ENCODE measurements around the gene PPP5C. TPM values are rescaled to one million over a fixed set of nuclear protein-coding genes. Genes with fewer than 3 reads are reported as not detected.
A peak's percentile ranks its signal among the peaks of the same experiment; 100 is the strongest.

PPP5C gene
- polyA plus RNA-seq, 3 donors = 9.9 to 76.3 (median 12.6) TPM

- intact Hi-C loops (cut with micrococcal nuclease) = no loop called here
- H3K36me3 ChIP-seq (replicated peaks in 1 of 2; ENCODE audit: control insufficient read depth in 1 of 2, insufficient read depth in 2 of 2, low read length in 2 of 2) = peaks cover 24 to 61% of the 10 kb centered on the region in 2 donors
- H3K4me3 Mint-ChIP-seq = no peak overlapping the region
These were observed 22.9 kb downstream of the PPP5C start for GRCh38 chr19:46369817-46370216.

GRCh38 chr19:46371371-46371901 is 24.5 kb downstream of the PPP5C start:
- H3K27me3 Mint-ChIP-seq (ENCODE audit: low read depth in 3 of 3) = peaks cover 0 to under 1% (median 0%) of the 10 kb centered on the region in 3 donors
- no peak for DNase-seq
- H3K9me3 Mint-ChIP-seq = peaks cover 0 to 1% (median 0%) of the 10 kb centered on the region in 7 donors
- peaks cover 34 to 61% of the 10 kb centered on the region in 2 donors for H3K36me3 ChIP-seq (replicated peaks in 1 of 2; ENCODE audit: control insufficient read depth in 1 of 2, insufficient read depth in 2 of 2, low read length in 2 of 2)
- H3K9me3 ChIP-seq (replicated peaks in 1 of 2; ENCODE audit: control insufficient read depth in 1 of 2, insufficient read depth in 1 of 2, low read length in 2 of 2) = no peaks in the 10 kb centered on the region
- peaks cover 25% of the 10 kb centered on the region for H4K20me1 ChIP-seq (ENCODE audit: insufficient read depth, low read length)
- no peak overlapping the region for H3K27ac ChIP-seq (ENCODE audit: low read depth in 1 of 2, low read length in 2 of 2)
- peaks cover 39 to 46% of the 10 kb centered on the region in 2 donors for H3K36me3 Mint-ChIP-seq
- WGBS (ENCODE audit: insufficient coverage) = 66% methylated on average over 7 of the region's 10 CpGs
- H3K27ac Mint-ChIP-seq = peak overlapping the region in 1 of 7 donors; percentile 0
- H3K4me1 Mint-ChIP-seq = no peaks in the 10 kb centered on the region
- H3K4me2 ChIP-seq (replicated peaks; ENCODE audit: extremely low read depth, low read length, poor library complexity, severe bottlenecking) = no peak overlapping the region
- H3K4me3 Mint-ChIP-seq = no peak overlapping the region
- H3K79me2 ChIP-seq (ENCODE audit: insufficient read depth, low read length) = peaks cover 19% of the 10 kb centered on the region
- no peak for TF ChIP-seq CTCF (IDR thresholded peaks at IDR 0.05)
- H3K4me1 ChIP-seq (ENCODE audit: control insufficient read depth in 1 of 2, insufficient read depth in 2 of 2, low read length in 2 of 2) = no peaks in the 10 kb centered on the region
- H3K27me3 ChIP-seq (ENCODE audit: control insufficient read depth in 2 of 2, insufficient read depth in 2 of 2, low read length in 2 of 2) = no peaks in the 10 kb centered on the region
- H3K4me3 ChIP-seq (replicated peaks in 1 of 3; ENCODE audit: low read depth in 2 of 3, low read length in 3 of 3) = no peak overlapping the region
- intact Hi-C loops (cut with micrococcal nuclease) = no loop called here
- H3K9ac ChIP-seq (ENCODE audit: insufficient read depth, low read length, poor library complexity, severe bottlenecking) = no peak overlapping the region
- H2AFZ ChIP-seq (ENCODE audit: insufficient read depth, low read depth, low read length, poor library complexity, severe bottlenecking) = no peak overlapping the region

More at GRCh38 chr19:46369817-46370216, 22.9 kb downstream of the PPP5C start:
- Histone ChIP-seq H3K4me1 (ENCODE audit: control insufficient read depth in 1 of 2, insufficient read depth in 2 of 2, low read length in 2 of 2) (no peaks in the 10 kb centered on the region), H3K27ac (ENCODE audit: low read depth in 1 of 2, low read length in 2 of 2) (no peak overlapping the region), H3K4me2 (replicated peaks; ENCODE audit: extremely low read depth, low read length, poor library complexity, severe bottlenecking) (no peak overlapping the region), H3K27me3 (ENCODE audit: control insufficient read depth in 2 of 2, insufficient read depth in 2 of 2, low read length in 2 of 2) (no peaks in the 10 kb centered on the region), H3K4me3 (replicated peaks in 1 of 3; ENCODE audit: low read depth in 2 of 3, low read length in 3 of 3) (no peak overlapping the region), H4K20me1 (ENCODE audit: insufficient read depth, low read length) (peaks cover 33% of the 10 kb centered on the region), H3K79me2 (ENCODE audit: insufficient read depth, low read length) (peaks cover 29% of the 10 kb centered on the region), H3K9me3 (replicated peaks in 1 of 2; ENCODE audit: control insufficient read depth in 1 of 2, insufficient read depth in 1 of 2, low read length in 2 of 2) (no peaks in the 10 kb centered on the region), H3K9ac (ENCODE audit: insufficient read depth, low read length, poor library complexity, severe bottlenecking) (no peak overlapping the region), H2AFZ (ENCODE audit: insufficient read depth, low read depth, low read length, poor library complexity, severe bottlenecking) (no peak overlapping the region)
- H3K27ac Mint-ChIP-seq = no peak overlapping the region
- H3K36me3 Mint-ChIP-seq = peaks cover 30 to 47% of the 10 kb centered on the region in 2 donors
- no peaks in the 10 kb centered on the region for H3K4me1 Mint-ChIP-seq
- no peak for TF ChIP-seq CTCF (IDR thresholded peaks at IDR 0.05)
- WGBS (ENCODE audit: insufficient coverage) = 94% methylated on average over 4 of the region's 7 CpGs
- H3K9me3 Mint-ChIP-seq = peaks cover 0 to 1% (median 0%) of the 10 kb centered on the region in 7 donors
- no peak for DNase-seq
- H3K27me3 Mint-ChIP-seq (ENCODE audit: low read depth in 3 of 3) = peaks cover 0 to 1% (median 0%) of the 10 kb centered on the region in 3 donors
